ENCODE data around the gene NFATC1. TPM values are rescaled to one million over a fixed set of nuclear protein-coding genes. Genes with fewer than 3 reads are reported as not detected.

Gene NFATC1
- total RNA-seq, 1 donor from 2014 or later, result 35.4 TPM

DNA sequence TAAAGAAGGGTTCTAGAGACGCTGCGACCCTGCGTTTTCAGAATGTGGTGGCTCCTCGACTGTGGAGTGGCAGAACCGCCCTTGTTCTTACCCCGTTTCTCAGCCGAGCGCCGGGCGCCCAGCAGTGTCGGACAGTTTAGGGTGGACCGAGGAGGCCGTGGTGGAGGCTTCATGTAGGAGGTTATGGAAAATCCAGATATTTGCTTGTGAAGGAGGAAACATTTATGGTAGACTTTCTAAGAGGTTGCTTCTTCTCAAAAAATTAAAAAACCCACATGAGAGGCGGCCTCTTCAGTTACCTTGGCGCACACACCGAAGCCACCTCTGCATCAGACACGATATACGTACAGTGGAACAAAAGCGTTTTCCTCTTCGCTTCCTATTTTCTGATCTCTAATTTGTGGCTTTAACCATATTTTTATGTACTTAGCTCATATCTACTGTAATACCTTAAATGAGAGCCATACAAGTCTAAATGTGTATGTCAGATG, 120.8 kb downstream of the NFATC1 start:
- peak; percentile 41 for DNase-seq (ENCODE audit: low spot score)

DNA sequence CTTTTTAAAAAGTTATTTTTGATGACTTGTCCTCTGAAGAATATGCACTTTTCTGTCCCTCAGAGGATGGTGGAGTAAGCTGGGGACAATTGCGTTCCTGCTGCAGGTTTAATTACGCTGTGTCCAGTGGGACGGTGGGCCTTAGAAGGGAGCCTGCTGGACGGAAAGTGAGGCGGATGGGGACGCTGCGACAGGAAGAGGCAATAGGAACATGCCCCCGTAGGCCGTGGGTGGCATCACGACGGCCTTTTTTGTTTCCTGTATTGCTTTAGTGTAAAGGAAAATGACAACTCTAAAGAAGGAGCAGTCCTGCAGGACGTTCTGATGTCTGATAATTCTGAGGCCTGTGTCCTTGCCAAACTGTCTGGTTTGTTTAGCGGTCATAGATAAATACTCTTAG, 121.6 kb downstream of the NFATC1 start:
- DNase-seq (ENCODE audit: low spot score), result peak; percentile 64

DNA sequence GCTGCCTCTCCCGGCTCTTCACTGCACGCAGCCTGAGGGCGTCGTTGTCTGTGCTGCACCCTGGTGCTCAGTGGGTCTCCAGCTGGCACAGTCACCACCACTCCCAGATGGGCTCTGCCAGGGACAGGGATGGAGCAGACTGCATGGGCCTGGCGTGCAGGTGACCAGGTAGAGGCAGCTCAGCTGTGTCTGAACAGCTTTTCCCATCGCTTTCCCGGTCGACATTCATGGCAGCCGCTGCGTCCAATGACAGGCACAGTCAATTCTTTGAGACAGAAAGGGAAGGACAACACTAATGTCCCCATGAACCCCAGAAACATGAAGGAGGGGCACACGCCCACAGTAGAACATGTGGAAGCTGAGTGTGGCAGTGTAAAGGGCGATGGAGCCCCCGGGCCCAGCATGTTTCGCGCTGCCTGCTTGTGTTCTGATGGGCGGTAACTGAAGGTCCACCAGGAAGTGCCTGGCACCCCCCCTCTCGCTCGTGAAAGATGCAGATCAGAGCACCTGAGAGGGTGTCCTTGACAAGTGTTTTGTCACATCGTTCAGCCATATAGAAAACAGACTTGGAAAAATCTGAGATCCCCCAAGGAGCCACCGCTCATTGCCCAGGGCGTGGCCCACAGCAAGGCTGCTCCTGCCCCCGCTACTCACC, 122.4 kb downstream of the NFATC1 start:
- DNase-seq (ENCODE audit: low spot score), result peak; percentile 83

DNA sequence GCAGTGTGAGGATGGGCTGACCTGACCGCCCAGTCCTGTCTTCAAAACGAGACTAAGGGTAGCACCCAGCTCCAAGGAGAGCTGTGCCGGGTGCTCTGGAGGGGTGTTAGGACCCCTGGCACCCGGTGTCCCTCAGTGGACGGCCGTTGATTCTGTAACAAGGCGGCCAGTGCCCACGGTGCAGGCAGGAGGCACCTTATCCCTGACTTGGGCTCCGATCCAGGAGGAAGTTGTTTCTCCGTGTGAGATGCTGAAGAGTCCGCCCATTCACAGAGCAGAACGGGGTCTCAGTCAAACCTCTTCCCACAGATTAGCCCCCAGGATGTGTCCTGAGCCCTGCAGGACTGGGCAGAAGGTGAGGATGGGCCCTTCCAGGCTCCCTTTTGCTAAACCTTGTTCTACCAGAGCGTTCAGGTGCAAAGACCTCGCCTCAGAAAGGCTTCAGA, 123.0 kb downstream of the NFATC1 start:
- DNase-seq (ENCODE audit: low spot score), result no peak

DNA sequence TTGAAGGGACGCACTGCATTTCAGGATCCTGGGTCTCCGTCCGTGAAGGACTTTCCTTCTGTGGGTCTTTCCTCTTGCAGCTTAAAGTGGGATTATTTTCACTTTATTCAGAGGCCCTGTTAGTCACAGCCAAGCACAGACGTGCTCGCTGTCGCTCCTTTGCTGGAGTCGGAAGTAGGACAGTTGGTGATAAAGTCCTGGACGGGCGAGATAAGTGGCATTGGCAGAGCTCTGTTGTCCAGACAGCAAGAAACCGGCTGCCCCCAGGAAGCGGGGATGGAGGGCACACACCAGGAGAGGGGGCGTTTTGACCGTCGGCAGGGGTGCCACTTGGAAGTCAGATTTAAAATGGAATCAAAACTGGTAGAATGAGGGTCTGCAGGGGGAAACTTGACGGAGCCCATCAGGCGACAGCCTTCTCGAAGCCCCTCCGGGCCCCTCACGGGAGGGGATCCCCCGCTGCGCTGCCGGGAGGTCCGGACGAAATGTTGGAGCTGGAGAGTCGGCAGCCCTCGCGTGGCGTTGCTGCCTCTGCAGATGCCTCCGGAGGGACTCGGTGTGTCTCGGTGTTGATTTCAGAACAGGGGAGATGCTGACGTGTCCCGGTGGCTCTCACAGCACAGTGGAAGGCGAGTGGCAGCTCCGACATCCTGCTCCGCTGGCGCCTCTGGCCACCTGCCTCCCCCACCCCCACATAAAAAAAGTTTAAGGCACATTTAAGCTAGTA, 124.2 kb downstream of the NFATC1 start:
- peak; percentile 90 for DNase-seq (ENCODE audit: low spot score)

DNA sequence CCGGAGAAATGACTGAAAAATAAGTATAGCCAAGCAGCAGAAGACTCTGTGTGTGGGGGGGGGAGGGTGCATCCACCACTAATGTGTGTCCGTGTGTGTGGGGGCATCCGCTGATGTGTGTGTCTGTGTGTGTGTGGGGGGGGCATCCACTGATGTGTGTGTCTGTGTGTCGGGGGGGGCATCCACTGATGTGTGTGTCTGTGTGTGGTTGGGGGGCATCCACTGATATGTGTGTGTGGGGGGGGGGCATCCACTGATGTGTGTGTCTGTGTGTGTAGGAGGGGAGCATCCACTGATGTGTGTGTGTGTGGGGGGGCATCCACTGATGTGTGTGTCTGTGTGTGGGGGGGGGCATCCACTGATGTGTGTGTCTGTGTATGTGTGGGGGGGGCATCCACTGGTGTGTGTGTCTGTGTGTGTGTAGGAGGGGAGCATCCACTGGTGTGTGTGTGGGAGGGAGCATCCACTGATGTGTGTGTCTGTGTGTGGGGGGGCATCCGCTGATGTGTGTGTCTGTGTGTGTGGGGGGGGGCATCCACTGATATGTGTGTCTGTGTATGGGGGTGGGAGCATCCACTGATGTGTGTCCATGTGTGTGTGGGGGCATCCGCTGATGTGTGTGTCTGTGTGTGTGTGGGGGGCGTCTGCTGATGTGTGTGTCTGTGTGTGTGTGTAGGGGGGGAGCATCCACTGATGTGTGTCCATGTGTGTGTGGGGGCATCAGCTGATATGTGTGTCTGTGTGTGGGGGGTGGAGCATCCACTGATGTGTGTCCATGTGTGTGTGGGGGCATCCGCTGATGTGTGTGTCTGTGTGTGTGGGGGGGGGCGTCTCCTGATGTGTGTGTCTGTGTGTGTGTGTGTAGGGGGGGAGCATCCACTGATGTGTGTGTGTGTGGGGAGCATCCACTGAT, 125.0 kb downstream of the NFATC1 start:
- no peak for DNase-seq (ENCODE audit: low spot score)

DNA sequence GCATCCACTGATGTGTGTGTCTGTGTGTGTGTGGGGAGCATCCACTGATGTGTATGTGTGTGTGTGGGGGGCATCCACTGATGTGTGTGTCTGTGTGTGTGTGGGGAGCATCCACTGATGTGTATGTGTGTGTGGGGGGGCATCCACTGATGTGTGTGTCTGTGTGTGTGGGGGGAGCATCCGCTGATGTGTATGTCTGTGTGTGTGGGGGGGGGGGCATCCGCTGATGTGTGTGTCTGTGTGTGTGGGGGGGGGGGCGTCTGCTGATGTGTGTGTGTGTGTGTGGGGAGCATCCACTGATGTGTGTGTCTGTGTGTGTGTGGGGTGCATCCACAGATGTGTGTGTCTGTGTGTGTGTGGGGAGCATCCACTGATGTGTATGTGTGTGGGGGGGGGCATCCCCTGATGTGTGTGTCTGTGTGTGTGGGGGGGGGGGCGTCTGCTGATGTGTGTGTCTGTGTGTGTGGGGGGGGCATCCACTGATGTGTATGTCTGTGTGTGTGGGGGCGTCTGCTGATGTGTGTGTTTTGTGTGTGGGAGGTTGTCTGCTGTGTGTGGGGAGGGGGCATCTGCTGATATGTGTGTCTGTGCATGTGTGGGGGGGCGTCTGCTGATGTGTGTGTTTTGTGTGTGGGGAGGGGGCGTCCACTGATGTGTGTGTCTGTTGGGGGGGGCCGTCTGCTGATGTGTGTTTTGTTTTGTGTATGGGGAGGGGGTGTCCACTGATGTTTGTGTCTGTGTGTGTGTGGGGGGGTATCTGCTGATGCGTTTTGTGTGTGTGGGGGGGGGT, 125.9 kb downstream of the NFATC1 start:
- peak; percentile 16 for DNase-seq (ENCODE audit: low spot score)

DNA sequence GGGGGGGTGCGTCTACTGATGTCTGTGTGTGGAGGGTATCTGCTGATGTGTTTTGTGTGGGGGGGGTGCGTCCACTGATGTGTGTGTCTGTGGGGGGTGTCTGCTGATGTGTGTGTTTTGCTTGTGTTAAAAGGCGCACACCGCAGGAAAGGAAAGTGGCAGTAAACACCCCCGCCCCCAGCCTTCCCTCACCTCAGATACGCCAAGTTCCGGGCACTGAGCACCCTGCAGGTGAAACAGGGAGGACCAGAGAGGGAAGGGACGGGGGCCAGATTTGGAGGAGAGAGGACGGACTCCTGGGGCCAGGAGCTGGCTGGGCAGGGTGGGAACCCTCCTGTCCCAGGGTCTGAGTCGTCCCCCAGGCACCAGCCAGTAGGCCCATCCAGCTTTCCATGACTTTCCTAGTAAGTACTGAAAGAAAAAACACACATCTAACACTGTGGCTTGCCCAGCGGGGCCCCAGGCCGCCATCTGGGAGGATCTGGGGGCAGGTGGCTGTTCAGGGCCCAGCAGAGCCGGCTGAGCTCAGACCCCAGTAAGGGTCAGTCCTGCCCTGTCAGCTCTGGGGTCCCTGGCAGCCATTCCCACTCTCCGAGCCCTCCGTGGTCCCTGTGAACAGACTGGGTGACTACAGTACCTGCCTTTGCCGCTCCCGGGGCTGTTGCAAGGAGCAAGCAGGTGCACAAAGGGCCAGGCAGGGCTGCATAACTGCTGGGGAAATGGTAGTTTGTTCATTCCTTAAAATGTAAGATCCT, 126.9 kb downstream of the NFATC1 start:
- peak; percentile 65 for DNase-seq (ENCODE audit: low spot score)

DNA sequence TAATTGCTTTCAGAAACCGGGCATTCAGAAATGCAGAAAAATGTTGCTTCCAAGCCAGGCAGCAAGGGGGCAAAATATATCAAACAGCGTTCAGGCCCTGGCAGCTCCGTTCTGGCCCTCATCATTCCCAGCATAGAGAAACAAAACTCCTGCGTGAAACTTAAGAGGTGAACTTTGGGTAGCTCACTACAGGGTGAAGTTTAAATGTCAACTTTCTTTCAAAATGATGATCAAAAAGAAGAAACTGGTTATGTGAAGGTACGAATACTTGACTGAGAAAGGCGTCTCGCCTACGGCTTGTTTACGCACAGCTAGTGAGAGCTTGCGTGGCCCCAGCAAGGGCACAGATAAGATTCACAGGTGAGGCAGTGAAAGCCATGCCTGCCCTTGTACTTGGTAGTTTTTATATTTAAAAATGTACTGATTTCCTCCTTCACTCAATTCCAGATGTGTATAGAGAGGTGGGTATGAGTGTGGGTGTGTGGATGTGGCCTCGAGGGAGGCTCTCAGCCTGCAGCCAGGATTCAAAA, 127.5 kb downstream of the NFATC1 start:
- peak; percentile 64 for DNase-seq (ENCODE audit: low spot score)

DNA sequence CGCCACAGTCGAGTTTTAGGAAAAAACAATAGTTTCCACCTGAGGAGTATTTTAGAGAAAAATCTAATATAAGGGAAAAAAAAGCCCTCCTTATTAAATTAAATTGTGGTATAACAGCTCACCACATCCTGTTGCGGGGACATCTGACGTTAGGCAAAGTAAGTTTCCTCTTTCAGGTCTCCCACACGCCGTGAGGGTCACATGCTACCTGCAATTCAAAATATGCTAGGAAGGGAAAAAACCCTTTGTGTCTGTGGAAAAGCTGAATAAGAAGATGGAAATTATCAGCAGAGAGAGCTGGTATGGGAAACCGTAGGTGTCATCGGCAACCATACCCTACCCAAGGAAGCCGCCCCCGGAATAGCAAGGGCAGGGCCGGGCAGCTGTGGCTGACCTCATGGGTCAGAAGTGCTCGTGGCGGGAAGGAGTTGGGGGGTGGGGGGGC, 128.0 kb downstream of the NFATC1 start:
- no peak for DNase-seq (ENCODE audit: low spot score)

DNA sequence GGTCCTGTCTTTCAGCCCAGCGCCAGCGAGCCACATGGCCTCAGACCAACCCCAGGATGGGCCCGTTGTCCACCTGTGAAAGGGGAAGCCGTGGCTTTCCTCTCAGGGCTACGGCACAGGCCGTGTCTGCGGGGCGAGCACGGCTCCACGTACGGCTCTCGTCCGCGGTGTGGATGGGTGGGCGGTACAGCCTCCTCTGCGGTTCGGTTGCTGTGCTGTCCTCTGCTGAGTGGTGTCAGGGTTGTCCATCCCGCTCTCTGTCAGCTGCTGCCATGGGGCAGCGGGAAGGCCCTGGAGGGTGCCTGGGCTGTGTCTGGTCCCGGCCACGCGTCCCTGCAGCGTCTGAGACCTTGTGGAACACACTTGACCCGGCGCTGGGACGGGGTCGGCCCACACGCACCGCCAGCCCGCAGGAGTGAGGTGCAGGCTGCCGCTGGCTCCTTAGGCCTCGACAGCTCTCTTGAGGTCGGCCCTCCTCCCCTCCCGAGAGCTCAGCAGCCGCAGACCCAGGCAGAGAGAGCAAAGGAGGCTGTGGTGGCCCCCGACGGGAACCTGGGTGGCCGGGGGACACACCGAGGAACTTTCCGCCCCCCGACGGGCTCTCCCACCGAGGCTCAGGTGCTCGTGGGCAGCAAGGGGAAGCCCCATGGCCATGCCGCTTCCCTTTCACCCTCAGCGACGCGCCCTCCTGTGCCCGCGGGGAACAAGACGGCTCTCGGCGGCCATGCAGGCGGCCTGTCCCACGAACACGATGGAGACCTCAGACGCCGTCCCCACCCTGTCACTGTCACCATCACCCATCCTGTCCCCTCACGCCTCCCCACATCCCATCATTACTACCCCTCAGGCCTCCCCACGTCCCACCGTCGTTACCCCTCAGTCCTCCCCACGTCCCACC, 128.7 kb downstream of the NFATC1 start:
- DNase-seq (ENCODE audit: low spot score), result peak; percentile 88

DNA sequence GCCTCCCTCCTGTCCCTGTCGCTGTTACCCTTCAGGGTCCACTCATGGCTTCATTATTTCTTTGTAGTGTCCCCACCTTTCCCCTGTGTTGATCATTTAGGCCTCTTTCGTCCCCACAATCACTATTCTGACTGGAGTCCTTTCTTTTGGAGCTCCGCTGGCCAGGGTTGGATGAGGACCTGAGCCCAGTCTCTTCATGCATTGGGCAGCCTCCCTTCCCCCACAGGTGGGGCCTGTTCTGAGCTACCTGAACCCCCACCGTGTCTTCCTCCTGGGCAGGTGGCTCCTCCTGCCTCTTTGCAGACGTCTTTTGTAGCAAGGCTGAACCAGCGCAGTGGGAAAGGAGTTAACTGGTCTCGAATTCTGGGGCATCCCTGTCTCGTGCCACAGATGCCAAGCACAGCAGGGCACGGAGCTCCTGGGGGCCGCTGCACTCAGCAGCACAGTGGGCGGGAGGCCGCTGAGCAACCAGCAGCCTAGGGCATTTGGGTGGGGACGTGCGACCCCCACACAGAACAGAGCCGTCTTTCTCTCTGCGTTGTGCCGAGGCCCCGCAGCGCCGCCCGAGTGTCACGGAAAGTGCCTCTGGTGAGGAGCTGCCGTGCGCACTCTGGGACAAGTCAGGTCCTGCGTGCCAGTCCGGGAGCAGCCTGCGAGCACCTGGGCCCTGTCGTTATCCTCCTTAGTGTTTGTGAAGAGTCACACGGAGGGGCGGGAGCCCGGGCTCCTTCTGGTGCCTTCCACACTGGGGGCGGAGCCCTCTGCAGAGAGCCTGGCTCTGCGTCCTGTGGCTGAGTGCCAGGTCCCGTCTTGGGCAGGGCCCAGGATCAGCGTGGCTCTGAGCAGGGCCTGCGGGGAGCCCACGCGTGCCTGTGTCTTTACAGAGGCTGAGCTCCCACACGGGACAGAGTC, 130.1 kb downstream of the NFATC1 start:
- DNase-seq (ENCODE audit: low spot score), result peak; percentile 91

DNA sequence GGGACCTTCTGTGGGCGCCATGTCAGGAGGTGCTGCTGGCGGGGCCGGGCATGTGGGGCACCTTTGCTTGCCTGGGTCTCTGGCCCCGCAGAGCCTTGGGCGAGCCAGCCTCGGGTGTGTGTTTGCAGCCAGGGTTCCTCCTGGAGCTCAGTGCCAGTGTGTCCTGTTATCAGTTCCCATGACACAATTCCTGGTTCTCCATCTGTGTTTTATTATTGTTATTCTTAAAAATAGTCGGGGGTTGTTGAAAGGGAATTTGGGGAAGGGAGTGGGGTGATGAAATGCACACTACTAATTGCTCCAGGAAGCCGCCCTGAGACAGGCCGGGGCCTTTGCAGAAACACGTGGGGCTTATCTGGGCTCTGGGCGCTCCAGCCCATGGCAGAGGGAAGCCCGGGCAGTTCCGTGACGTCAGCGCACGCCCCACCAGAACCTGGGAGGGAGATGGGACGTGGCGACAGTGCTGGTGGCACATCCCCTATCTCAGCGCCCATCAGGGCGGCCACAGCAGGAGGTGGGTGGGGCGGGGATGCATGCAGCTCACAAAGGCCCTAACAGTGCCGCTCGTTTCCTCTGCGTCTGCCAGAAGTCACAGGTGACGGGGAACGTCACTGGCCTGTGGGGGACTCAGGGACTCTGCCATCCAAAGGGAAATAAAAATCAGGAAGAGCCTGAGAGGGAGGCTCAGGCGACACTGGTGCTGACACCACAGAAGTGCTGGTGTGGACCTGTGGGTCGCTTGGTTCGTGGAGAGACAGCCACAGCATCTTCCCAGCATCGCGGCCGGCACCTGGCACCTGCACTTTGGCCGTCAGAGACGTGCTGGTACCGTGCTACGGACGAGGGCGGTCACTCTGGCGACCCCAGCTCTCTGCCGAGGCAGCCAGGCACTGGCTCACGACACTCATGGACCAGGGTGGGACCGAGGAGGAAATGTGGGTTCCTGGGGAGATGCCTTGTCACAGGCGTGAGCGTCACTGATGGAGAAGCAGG, 131.0 kb downstream of the NFATC1 start:
- peak; percentile 90 for DNase-seq (ENCODE audit: low spot score)

DNA sequence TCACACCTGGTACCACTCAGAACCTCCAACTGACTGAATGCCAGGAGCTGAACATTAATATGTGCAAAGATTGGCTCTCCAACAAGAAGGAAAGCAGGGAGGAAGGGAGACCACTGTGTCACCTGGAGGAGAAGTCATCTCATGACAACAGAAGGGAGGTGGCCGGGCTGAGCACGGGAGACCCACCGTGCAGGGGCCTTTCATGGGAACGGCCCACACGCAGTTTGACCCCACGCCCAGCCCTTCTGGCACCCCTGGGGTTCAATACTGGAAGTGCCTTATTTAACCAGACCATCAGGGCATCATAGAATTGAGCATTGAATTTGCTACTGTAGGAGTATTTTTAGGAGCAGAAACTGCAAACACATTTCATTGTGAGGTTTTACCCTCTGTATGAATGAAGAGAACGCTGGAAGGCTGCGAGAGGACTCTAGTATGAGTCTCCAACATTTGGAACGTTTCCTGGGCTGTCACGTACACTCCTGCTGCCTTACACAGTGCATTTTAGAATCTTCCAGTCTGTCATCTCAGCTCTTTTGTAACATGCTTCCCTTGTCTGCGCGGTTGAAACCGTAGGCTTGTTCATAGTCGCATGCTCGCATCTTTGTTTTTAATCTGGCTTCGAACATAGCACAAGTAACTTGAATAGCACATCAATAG, 132.1 kb downstream of the NFATC1 start:
- peak; percentile 57 for DNase-seq (ENCODE audit: low spot score)

DNA sequence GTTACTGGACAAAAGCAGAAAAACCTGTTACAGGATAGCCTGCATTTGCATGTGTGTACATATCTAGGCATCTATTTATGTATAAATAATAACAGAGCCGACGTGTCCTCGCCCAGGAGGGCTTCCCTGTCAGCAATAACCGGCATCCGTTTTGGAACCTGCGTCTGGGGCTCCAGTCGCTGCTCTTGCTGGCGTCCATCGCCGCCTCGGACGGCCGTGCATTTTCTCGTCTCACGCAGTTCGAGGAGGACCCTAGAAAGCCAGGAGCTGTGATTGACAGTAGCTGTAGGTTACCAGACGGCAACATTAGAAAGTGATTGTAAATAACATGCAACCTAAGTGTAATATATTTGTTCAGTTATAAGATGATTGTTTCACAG, 132.6 kb downstream of the NFATC1 start:
- peak; percentile 85 for DNase-seq (ENCODE audit: low spot score)

DNA sequence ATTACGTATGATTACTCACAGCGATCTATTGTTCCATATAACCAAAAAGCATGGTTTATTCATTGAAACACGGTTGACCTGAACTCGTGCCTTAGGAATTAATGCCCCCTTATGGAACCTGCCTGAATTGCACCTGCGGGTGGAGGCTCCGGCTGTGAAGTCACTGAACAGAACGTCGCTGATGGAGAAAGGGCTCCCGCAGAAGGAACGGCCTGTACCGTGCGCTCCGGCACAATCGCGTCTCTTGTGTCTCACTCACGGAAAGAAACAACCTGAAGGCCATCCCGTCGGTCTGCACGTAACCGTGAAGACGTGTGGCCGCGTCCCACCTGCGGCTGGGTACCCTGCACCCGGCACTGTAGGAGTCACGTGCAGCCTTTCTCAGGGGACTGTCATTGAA, 133.1 kb downstream of the NFATC1 start:
- peak; percentile 83 for DNase-seq (ENCODE audit: low spot score)

Measured in mesenteric fat pad (tissue), 1 donor.